ELR (cell line): ENCODE results near the gene TPI1.
"Not testable (repeated sequence)": the region's sequence is repeated elsewhere in the genome, so short reads cannot be mapped to it uniquely, and the experiment has no call there.

ENCODE experiments used
- DNase-seq: peaks from one replicate; pipeline ENCODE4 v3.0.0-alpha.2; 2015; ENCODE audit warnings: low read depth

TPI1 gene

GRCh38 chr12:6894321-6894720 lies 27.0 kb downstream of the TPI1 start:
- DNase-seq = no peak

DNA sequence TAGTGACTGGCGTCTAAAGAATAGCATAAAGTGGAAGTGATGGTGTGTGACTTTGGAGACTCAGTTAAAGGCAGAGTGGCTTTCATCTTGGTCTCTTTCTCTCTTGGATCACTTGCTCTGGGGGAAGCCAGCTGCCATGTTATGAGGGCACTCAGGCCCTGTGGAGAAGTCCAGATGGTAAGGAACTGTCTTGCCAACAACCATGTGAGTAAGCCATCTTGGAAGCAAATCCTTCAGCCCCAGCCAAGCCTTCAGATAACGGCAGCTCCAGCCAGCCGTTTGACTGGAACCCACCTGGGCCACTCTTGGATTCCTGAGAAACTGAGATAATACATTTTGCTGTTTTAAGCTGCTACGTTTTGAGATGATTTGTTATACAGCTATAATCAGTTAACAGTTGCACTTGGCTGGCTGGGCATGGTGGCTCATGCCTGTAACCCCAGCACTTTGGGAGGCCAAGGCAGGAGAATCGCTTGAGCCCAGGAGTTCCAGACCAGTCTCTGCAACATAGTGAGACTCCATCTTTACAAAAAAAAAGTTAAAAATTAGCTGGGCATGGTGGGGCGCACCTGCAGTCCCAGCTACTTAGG lies 29.6 kb downstream of the TPI1 start:
- DNase-seq = no peak

DNA sequence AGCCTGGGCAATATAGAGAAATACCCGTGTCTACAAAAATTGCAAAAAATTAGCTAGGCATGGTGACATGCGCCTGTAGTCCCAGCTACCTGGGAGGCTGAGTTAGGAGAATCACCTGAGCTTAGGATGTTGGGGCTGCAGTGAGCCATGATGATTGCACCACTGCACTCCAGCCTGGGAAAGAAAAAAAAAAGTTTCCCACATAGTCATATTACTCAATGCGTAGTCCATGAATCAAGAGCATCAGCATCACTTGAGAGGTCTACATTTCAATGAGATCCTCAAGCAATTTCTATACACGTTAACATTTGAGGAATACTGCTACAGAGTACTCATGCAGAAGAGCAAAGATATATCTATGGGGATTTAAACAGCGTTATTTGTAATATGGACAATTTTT lies 32.1 kb downstream of the TPI1 start:
- no peak for DNase-seq

- no peak for DNase-seq
Observed at GRCh38 chr12:6899837-6900519, 32.6 kb downstream of the TPI1 start.

DNA sequence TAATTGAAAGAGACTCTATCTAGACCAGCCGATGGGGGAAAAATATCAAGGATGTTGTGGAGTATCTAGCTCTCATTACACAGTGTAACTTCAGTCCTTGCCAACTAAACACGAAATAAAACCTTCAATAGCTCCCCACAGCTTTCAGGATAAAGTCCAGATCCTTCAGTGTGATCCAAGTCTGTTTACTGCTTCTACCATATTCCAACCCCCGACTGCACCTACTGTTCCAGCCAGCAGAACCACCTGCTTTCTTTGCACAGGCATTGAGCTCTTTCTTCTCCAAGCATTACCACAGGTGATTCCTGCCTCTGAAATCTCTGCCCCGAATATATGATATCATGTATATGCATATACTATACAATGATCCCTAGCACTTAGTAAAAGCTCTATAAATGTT lies 35.1 kb downstream of the TPI1 start:
- no peak for DNase-seq

- DNase-seq = no peak
Observed at GRCh38 chr12:6903722-6904121, 36.4 kb downstream of the TPI1 start.

- DNase-seq = peak; percentile 98
Observed at GRCh38 chr12:6904280-6905276, 37.2 kb downstream of the TPI1 start, which contains the start of gene LRRC23. Gene LRRC23, plus strand, starts transcription at chr12:6904822. Its CDS starts 812 bp downstream, at chr12:6905634.

GRCh38 chr12:6905414-6906040 lies 38.2 kb downstream of the TPI1 start:
- no peak for DNase-seq

GRCh38 chr12:6908141-6908540 lies 40.8 kb downstream of the TPI1 start:
- DNase-seq = not testable (repeated sequence)

- DNase-seq = no peak
Observed at GRCh38 chr12:6909421-6910145, 42.3 kb downstream of the TPI1 start.

DNA sequence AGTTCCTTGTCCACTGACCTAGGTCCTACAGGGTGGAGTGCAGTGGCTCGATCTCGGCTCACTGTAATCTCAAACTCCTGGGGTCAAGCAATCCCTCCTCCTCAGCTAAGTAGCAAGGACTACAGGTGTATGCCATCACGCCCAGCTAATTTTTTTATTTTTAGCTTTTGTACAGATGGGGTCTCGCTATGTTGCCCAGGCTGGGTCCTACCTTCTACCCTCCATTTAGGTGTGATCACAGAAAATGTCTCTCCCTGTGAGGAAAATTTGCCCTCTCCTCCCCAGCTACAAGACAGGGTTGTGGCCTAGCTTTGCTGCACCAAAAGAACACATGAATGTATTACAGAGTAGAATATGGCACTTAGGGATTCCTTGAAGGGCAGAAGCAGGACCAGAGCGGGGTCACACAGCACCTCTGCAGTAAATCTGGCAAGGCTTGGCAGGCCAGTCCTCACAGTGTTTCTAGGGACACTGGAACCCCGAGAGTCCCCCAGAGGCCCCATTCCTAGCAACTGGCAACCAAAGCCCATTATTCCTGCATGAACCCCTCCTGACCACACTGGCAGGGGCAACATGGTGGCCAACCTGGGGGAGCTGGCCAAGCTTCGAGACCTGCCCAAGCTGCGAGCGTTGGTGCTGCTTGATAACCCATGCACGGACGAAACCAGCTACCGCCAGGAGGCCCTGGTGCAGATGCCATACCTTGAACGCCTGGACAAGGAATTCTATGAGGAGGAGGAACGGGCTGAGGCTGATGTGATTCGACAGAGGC lies 45.0 kb downstream of the TPI1 start:
- no peak for DNase-seq

DNA sequence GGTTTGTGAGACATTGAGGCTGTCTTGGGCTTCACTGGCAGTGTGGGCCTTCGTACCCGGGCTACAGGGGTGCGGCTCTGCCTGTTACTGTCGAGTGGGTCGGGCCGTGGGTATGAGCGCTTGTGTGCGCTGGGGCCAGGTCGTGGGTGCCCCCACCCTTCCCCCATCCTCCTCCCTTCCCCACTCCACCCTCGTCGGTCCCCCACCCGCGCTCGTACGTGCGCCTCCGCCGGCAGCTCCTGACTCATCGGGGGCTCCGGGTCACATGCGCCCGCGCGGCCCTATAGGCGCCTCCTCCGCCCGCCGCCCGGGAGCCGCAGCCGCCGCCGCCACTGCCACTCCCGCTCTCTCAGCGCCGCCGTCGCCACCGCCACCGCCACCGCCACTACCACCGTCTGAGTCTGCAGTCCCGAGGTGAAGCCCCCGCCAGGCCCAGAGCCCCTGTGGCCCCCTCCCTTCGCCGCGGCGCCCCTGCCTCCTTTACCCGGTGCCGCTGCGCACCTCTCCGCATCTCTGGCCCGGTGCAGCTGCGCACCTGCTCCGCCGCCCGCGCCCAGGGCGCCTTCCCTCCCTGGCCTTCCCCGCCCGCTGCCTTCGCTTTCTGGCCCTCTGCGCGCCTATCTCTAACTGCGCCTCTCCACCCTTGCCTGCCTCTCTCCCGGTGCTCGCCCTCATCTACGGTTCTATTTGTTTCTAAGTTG lies 47.1 kb downstream of the TPI1 start, which contains the start of gene ENO2:
Gene ENO2, plus strand, starts transcription at position 335 of the 701 bp plus-strand sequence. CDS start 1,253 bp downstream, outside the sequence.
- peak; percentile 83 for DNase-seq

DNA sequence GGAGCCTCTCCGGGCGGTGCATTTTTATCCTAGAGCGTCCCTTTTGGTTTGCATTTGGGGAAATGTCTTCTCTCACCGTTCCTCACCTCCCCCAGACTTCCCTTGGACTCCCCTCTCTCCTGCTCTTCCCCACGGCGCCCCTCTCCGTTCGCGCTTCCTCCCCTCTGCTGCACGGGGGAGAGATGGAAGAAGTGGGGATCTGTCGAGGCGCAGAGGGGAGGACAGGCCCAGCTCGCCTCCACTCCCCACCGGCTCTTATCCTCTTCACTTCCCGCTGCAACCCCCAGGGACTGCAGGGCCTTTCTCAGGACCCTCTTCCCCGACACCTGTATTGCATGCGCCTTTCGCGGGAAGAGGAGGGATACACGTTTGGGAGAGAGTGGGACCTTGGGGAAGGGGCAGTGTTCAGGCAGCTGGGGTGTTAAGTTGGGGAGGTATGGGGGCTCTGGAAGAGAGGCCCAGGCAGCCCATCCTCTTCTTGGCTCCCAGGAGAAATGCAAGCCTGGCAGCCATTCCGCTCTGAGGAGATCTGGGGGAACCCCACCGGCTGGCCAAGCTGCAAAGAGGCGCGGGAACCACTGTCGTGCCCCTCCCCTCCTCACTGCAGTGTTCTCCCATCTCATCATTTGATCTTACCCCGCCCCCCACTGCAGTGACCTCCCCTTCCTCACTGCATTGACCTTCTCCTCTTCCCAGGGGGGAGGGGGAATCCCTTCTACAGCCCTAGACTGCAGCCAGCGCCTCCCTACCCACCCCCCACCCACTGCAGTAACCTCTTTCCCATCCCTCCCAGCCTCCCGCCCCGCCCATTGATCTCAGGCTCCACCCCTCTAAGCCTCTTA lies 47.8 kb downstream of the TPI1 start:
- peak; percentile 47 for DNase-seq

DNA sequence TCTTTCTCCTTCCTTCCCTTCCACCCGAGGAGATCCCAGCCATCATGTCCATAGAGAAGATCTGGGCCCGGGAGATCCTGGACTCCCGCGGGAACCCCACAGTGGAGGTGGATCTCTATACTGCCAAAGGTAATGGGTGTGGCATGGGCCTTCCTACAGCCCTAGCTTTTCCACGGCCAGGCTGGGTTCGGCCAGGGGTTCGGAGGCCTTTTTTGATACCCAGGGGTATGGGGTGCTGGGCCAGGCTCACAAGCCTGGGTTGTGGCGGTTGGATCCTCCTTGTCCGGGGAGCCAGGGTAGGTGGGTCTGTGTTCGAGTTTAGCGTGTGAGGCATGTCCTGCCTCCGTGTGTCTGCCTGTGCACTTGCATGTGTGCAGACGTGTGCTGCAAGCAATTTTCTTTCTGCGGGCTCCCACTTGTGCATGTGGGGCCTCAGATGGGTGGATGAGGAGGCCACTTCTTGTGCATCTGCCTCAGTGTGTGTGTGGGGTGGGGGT lies 48.5 kb downstream of the TPI1 start:
- no peak for DNase-seq

GRCh38 chr12:6916426-6917200 lies 49.3 kb downstream of the TPI1 start:
- DNase-seq = no peak

- DNase-seq = peak; percentile 85
Observed at GRCh38 chr12:6917491-6918231, 50.3 kb downstream of the TPI1 start.

- no peak for DNase-seq
Observed at GRCh38 chr12:6919588-6919987, 52.3 kb downstream of the TPI1 start.
